WTC11 (cell line): ENCODE data around the gene NSG2. TPM values are rescaled to one million over a fixed set of nuclear protein-coding genes. Genes with fewer than 3 reads are reported as not detected.

Source experiments
- ATAC-seq: fragments of 200-7000 bp; cut with Tn5 transposase; 2 replicates; pipeline ENCODE4 v1.10.0; 2021; ENCODE audit warnings: mild to moderate bottlenecking, moderate library complexity
- CTCF ChIA-PET: fragments of 300-600 bp; sonication (Branson Sonifier 250); formaldehyde crosslinking; loops from one replicate; lab custom pipeline; 2021; ENCODE audit warnings: antibody characterized with exemption; lab: Charles Lee
- POLR2A ChIA-PET: fragments of 350-600 bp; sonication (Branson Sonifier 250); formaldehyde crosslinking; loops from one replicate; lab custom pipeline; 2021; ENCODE audit warnings: antibody characterized with exemption; lab: Charles Lee
- DNase-seq: peaks from one replicate; pipeline ENCODE4 v3.0.0; 2021; ENCODE audit warnings: low spot score
- H3K27ac Mint-ChIP-seq: 2 replicates; pipeline ENCODE4 v1.8.0; 2021; ENCODE audit warnings: mixed read lengths
- H3K27me3 Mint-ChIP-seq: 2 replicates; pipeline ENCODE4 v1.8.0; 2021; ENCODE audit warnings: low read depth, mild to moderate bottlenecking, moderate library complexity, mixed read lengths
- H3K36me3 Mint-ChIP-seq: 2 replicates; pipeline ENCODE4 v1.8.0; 2021; ENCODE audit warnings: mixed read lengths
- H3K4me1 Mint-ChIP-seq: 2 replicates; pipeline ENCODE4 v1.8.0; 2022; ENCODE audit warnings: mixed read lengths
- H3K4me3 Mint-ChIP-seq: 2 replicates; pipeline ENCODE4 v1.8.0; 2021; ENCODE audit warnings: mild to moderate bottlenecking, moderate library complexity, mixed read lengths
- H3K9me3 Mint-ChIP-seq: 2 replicates; pipeline ENCODE4 v1.8.0; 2021; ENCODE audit warnings: mixed read lengths
- E2F1 ChIP-seq: sonication (generic); formaldehyde crosslinking; IDR thresholded peaks from 2 replicates; pipeline ENCODE4 v1.8.0; 2022; ENCODE audit warnings: mild to moderate bottlenecking, missing genetic modification reagents
- ETV6 ChIP-seq: sonication (generic); formaldehyde crosslinking; IDR thresholded peaks from 2 replicates; pipeline ENCODE4 v1.8.1; 2022; ENCODE audit warnings: mild to moderate bottlenecking, missing genetic modification reagents
- JUN ChIP-seq: sonication (generic); formaldehyde crosslinking; IDR thresholded peaks from 2 replicates; pipeline ENCODE4 v1.8.0; 2023; ENCODE audit warnings: mild to moderate bottlenecking, missing genetic modification reagents
- KAT7 ChIP-seq: sonication (generic); formaldehyde crosslinking; IDR thresholded peaks from 2 replicates; pipeline ENCODE4 v1.8.1; 2023; ENCODE audit warnings: missing genetic modification reagents, mild to moderate bottlenecking, borderline replicate concordance
- MYBL2 ChIP-seq: sonication (generic); formaldehyde crosslinking; IDR thresholded peaks from 2 replicates; pipeline ENCODE4 v1.8.1; 2023; ENCODE audit warnings: mild to moderate bottlenecking, moderate library complexity, missing genetic modification reagents
- NFE2L1 ChIP-seq: sonication (generic); formaldehyde crosslinking; IDR thresholded peaks from 2 replicates; pipeline ENCODE4 v1.8.1; 2023; ENCODE audit warnings: missing genetic modification reagents
- NFYB ChIP-seq: sonication (generic); formaldehyde crosslinking; conservative IDR thresholded peaks from 2 replicates; pipeline ENCODE4 v1.8.0; 2022; ENCODE audit warnings: low read depth, missing genetic modification reagents
- ZBTB21 ChIP-seq: sonication (generic); formaldehyde crosslinking; IDR thresholded peaks from 2 replicates; pipeline ENCODE4 v1.8.1; 2023; ENCODE audit warnings: mild to moderate bottlenecking, missing genetic modification reagents, borderline replicate concordance
- ZNF121 ChIP-seq: sonication (generic); formaldehyde crosslinking; IDR thresholded peaks from 2 replicates; pipeline ENCODE4 v1.8.0; 2023; ENCODE audit warnings: missing genetic modification reagents
- ZNF219 ChIP-seq: sonication (generic); formaldehyde crosslinking; IDR thresholded peaks from 2 replicates; pipeline ENCODE4 v1.8.0; 2023; ENCODE audit warnings: missing genetic modification reagents, mild to moderate bottlenecking, borderline replicate concordance
- ZNF232 ChIP-seq: sonication (generic); formaldehyde crosslinking; IDR thresholded peaks from 2 replicates; pipeline ENCODE4 v1.8.0; 2022; ENCODE audit warnings: mild to moderate bottlenecking, missing genetic modification reagents
- ZNF396 ChIP-seq: fragments of 250-450 bp; sonication (Bioruptor Pico); IDR thresholded peaks from 2 replicates; pipeline ENCODE4 v1.8.0; 2021; ENCODE audit warnings: mild to moderate bottlenecking, moderate library complexity, borderline replicate concordance
- ZNF416 ChIP-seq: fragments of 250-450 bp; sonication (Bioruptor Pico); IDR thresholded peaks from 2 replicates; pipeline ENCODE4 v1.9.0; 2021; ENCODE audit warnings: mild to moderate bottlenecking, inconsistent platforms
- total RNA-seq: library from RNA; stranded (reverse); gene quantifications from 3 replicates; pipeline ENCODE4 v1.2.3, GENCODE V29; 2021
- TF ChIP-seq, protein P1 (sequence below): sonication (generic); formaldehyde crosslinking; IDR thresholded peaks from 2 replicates; pipeline ENCODE4 v1.8.1; 2023; ENCODE audit warnings: mild to moderate bottlenecking, missing genetic modification reagents
- TF ChIP-seq, protein P2 (sequence below): sonication (generic); formaldehyde crosslinking; IDR thresholded peaks from 2 replicates; pipeline ENCODE4 v1.8.0; 2022; ENCODE audit warnings: mild to moderate bottlenecking, missing genetic modification reagents
- TF ChIP-seq, protein P3 (sequence below): sonication (generic); formaldehyde crosslinking; IDR thresholded peaks from 2 replicates; pipeline ENCODE4 v1.8.0; 2022; ENCODE audit warnings: missing genetic modification reagents
- TF ChIP-seq, protein P4 (sequence below): sonication (generic); formaldehyde crosslinking; IDR thresholded peaks from 2 replicates; pipeline ENCODE4 v1.8.0; 2023; ENCODE audit warnings: missing genetic modification reagents, mild to moderate bottlenecking, borderline replicate concordance
- TF ChIP-seq, protein P5 (sequence below): fragments of 200-600 bp; IDR thresholded peaks from 2 replicates; pipeline ENCODE4 v1.8.0; 2022; ENCODE audit warnings: antibody characterized with exemption
- TF ChIP-seq, protein P6 (sequence below): sonication (generic); formaldehyde crosslinking; IDR thresholded peaks from 2 replicates; pipeline ENCODE4 v1.8.1; 2023; ENCODE audit warnings: mild to moderate bottlenecking, missing genetic modification reagents, moderate library complexity

Gene NSG2
- total RNA-seq, 1 experiment from 2014 or later = not detected

GRCh38 chr5:174106997-174107655 is 61.6 kb downstream of the NSG2 start (continued):
- TF ChIP-seq, protein P1, sequence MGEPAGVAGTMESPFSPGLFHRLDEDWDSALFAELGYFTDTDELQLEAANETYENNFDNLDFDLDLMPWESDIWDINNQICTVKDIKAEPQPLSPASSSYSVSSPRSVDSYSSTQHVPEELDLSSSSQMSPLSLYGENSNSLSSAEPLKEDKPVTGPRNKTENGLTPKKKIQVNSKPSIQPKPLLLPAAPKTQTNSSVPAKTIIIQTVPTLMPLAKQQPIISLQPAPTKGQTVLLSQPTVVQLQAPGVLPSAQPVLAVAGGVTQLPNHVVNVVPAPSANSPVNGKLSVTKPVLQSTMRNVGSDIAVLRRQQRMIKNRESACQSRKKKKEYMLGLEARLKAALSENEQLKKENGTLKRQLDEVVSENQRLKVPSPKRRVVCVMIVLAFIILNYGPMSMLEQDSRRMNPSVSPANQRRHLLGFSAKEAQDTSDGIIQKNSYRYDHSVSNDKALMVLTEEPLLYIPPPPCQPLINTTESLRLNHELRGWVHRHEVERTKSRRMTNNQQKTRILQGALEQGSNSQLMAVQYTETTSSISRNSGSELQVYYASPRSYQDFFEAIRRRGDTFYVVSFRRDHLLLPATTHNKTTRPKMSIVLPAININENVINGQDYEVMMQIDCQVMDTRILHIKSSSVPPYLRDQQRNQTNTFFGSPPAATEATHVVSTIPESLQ (CRISPR knock-in tag) = no peak
- TF ChIP-seq NFE2L1 (CRISPR knock-in tag) = no peak

DNA sequence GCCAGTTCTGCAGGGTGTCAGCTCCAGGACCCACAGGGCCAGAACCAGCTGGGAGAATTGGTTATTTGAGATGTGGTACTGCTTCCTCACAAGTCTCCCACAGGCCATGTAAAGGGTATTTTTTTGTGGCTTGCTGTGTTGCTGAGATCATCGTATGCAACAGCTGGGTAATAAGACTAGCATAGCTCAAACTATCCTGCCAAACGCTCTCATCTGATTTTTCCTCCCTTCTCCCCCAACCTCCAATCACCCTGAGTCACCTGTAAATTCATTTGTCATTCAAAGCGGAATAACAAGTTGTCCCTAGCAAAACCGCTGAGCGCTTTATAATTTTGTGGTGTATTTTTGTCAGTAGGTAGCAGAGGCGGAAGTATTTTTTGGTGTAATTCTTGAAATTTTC is 63.2 kb downstream of the NSG2 start:
- Mint-ChIP-seq H3K36me3 (no peaks in the 10 kb centered on the region), H3K4me1 (peaks cover 21% of the 10 kb centered on the region), H3K9me3 (no peaks in the 10 kb centered on the region), H3K4me3 (no peak overlapping the region), H3K27ac (no peak overlapping the region), H3K27me3 (no peaks in the 10 kb centered on the region)
- ChIA-PET POLR2A (no interaction called here), CTCF (interaction anchor here (1.0 to 1.5 kb wide), 4 partner anchors 11 to 209 kb away, joined by 3 to 4 read pairs (median 4); no protein-coding TSS in a partner anchor)
- ATAC-seq (no peak), DNase-seq (no peak)
- TF ChIP-seq NFYB (CRISPR knock-in tag) = no peak
- no peak for TF ChIP-seq ZNF219 (CRISPR knock-in tag)
- TF ChIP-seq, protein P2, sequence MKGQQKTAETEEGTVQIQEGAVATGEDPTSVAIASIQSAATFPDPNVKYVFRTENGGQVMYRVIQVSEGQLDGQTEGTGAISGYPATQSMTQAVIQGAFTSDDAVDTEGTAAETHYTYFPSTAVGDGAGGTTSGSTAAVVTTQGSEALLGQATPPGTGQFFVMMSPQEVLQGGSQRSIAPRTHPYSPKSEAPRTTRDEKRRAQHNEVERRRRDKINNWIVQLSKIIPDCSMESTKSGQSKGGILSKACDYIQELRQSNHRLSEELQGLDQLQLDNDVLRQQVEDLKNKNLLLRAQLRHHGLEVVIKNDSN (CRISPR knock-in tag) = no peak
- TF ChIP-seq, protein P3, sequence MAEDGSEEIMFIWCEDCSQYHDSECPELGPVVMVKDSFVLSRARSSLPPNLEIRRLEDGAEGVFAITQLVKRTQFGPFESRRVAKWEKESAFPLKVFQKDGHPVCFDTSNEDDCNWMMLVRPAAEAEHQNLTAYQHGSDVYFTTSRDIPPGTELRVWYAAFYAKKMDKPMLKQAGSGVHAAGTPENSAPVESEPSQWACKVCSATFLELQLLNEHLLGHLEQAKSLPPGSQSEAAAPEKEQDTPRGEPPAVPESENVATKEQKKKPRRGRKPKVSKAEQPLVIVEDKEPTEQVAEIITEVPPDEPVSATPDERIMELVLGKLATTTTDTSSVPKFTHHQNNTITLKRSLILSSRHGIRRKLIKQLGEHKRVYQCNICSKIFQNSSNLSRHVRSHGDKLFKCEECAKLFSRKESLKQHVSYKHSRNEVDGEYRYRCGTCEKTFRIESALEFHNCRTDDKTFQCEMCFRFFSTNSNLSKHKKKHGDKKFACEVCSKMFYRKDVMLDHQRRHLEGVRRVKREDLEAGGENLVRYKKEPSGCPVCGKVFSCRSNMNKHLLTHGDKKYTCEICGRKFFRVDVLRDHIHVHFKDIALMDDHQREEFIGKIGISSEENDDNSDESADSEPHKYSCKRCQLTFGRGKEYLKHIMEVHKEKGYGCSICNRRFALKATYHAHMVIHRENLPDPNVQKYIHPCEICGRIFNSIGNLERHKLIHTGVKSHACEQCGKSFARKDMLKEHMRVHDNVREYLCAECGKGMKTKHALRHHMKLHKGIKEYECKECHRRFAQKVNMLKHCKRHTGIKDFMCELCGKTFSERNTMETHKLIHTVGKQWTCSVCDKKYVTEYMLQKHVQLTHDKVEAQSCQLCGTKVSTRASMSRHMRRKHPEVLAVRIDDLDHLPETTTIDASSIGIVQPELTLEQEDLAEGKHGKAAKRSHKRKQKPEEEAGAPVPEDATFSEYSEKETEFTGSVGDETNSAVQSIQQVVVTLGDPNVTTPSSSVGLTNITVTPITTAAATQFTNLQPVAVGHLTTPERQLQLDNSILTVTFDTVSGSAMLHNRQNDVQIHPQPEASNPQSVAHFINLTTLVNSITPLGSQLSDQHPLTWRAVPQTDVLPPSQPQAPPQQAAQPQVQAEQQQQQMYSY = no peak
- TF ChIP-seq ZNF121 (CRISPR knock-in tag) = no peak
- no peak for TF ChIP-seq E2F1 (CRISPR knock-in tag)
- TF ChIP-seq ZBTB21 = no peak
- TF ChIP-seq, protein P4, sequence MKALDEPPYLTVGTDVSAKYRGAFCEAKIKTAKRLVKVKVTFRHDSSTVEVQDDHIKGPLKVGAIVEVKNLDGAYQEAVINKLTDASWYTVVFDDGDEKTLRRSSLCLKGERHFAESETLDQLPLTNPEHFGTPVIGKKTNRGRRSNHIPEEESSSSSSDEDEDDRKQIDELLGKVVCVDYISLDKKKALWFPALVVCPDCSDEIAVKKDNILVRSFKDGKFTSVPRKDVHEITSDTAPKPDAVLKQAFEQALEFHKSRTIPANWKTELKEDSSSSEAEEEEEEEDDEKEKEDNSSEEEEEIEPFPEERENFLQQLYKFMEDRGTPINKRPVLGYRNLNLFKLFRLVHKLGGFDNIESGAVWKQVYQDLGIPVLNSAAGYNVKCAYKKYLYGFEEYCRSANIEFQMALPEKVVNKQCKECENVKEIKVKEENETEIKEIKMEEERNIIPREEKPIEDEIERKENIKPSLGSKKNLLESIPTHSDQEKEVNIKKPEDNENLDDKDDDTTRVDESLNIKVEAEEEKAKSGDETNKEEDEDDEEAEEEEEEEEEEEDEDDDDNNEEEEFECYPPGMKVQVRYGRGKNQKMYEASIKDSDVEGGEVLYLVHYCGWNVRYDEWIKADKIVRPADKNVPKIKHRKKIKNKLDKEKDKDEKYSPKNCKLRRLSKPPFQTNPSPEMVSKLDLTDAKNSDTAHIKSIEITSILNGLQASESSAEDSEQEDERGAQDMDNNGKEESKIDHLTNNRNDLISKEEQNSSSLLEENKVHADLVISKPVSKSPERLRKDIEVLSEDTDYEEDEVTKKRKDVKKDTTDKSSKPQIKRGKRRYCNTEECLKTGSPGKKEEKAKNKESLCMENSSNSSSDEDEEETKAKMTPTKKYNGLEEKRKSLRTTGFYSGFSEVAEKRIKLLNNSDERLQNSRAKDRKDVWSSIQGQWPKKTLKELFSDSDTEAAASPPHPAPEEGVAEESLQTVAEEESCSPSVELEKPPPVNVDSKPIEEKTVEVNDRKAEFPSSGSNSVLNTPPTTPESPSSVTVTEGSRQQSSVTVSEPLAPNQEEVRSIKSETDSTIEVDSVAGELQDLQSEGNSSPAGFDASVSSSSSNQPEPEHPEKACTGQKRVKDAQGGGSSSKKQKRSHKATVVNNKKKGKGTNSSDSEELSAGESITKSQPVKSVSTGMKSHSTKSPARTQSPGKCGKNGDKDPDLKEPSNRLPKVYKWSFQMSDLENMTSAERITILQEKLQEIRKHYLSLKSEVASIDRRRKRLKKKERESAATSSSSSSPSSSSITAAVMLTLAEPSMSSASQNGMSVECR (CRISPR knock-in tag) = no peak
- TF ChIP-seq ZNF416 (CRISPR knock-in tag) = no peak
- TF ChIP-seq JUN (CRISPR knock-in tag) = no peak
- TF ChIP-seq, protein P5, sequence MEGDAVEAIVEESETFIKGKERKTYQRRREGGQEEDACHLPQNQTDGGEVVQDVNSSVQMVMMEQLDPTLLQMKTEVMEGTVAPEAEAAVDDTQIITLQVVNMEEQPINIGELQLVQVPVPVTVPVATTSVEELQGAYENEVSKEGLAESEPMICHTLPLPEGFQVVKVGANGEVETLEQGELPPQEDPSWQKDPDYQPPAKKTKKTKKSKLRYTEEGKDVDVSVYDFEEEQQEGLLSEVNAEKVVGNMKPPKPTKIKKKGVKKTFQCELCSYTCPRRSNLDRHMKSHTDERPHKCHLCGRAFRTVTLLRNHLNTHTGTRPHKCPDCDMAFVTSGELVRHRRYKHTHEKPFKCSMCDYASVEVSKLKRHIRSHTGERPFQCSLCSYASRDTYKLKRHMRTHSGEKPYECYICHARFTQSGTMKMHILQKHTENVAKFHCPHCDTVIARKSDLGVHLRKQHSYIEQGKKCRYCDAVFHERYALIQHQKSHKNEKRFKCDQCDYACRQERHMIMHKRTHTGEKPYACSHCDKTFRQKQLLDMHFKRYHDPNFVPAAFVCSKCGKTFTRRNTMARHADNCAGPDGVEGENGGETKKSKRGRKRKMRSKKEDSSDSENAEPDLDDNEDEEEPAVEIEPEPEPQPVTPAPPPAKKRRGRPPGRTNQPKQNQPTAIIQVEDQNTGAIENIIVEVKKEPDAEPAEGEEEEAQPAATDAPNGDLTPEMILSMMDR = no peak
- no peak for TF ChIP-seq ZNF232 (CRISPR knock-in tag)
- no peak for TF ChIP-seq ETV6 (CRISPR knock-in tag)
- no peak for TF ChIP-seq MYBL2 (CRISPR knock-in tag)
- TF ChIP-seq ZNF396 = no peak
- no peak for TF ChIP-seq KAT7 (CRISPR knock-in tag)
- TF ChIP-seq, protein P6, sequence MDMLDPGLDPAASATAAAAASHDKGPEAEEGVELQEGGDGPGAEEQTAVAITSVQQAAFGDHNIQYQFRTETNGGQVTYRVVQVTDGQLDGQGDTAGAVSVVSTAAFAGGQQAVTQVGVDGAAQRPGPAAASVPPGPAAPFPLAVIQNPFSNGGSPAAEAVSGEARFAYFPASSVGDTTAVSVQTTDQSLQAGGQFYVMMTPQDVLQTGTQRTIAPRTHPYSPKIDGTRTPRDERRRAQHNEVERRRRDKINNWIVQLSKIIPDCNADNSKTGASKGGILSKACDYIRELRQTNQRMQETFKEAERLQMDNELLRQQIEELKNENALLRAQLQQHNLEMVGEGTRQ = no peak
